Activated CD8-positive, alpha-beta T cell treated with anti-CD3 and anti-CD28 coated beads for 36 hours (primary cell): ENCODE measurements around the gene RRP15. TPM values are rescaled to one million over a fixed set of nuclear protein-coding genes. Genes with fewer than 3 reads are reported as not detected.

ENCODE experiments used
- ATAC-seq: fragments of 200-7000 bp; cut with Tn5 transposase; one replicate; pipeline ENCODE4 v1.10.0; 2021; ENCODE audit warnings: mild to moderate bottlenecking, moderate library complexity
- CTCF ChIA-PET: fragments of 350-600 bp; sonication (Branson Sonifier 250); formaldehyde crosslinking; loops from one replicate; lab custom pipeline; 2021; ENCODE audit warnings: antibody characterized with exemption; lab: Charles Lee
- POLR2A ChIA-PET: fragments of 350-600 bp; sonication (Branson Sonifier 250); formaldehyde crosslinking; loops from one replicate; lab custom pipeline; 2021; ENCODE audit warnings: antibody characterized with exemption; lab: Charles Lee
- DNase-seq: peaks from one replicate; pipeline ENCODE4 v3.0.0-alpha.2; 2020
- H3K27ac Mint-ChIP-seq: one replicate; pipeline ENCODE4 v1.8.0; 2021; ENCODE audit warnings: mild to moderate bottlenecking, mixed read lengths
- H3K27me3 Mint-ChIP-seq: one replicate; pipeline ENCODE4 v1.8.0; 2021; ENCODE audit warnings: mixed read lengths
- H3K36me3 Mint-ChIP-seq: one replicate; pipeline ENCODE4 v1.8.0; 2021; ENCODE audit warnings: low read depth, mixed read lengths
- H3K4me1 Mint-ChIP-seq: one replicate; pipeline ENCODE4 v1.8.0; 2021; ENCODE audit warnings: low read depth, mixed read lengths
- H3K4me3 Mint-ChIP-seq: one replicate; pipeline ENCODE4 v1.8.0; 2021; ENCODE audit warnings: mild to moderate bottlenecking, moderate library complexity, mixed read lengths
- H3K9me3 Mint-ChIP-seq: one replicate; pipeline ENCODE4 v1.8.0; 2021; ENCODE audit warnings: mixed read lengths
- intact Hi-C: fragments of 100-400 bp; cut with micrococcal nuclease; formaldehyde crosslinking; loops from one replicate; pipeline ENCODE4 v1.10.0; 2022
- total RNA-seq, 2 experiments: library from RNA; stranded (reverse); gene quantifications; one replicate each; pipeline ENCODE4 v1.2.3, GENCODE V29; 2021
- TF ChIP-seq, protein P1 (sequence below): fragments of 200-600 bp; IDR thresholded peaks from one replicate; pipeline ENCODE4 v1.8.0; 2022; ENCODE audit warnings: antibody characterized with exemption, mild to moderate bottlenecking

Gene RRP15
- total RNA-seq, 2 experiments from 2014 or later, result 20.9 to 24.3 TPM

GRCh38 chr1:218351391-218352074 lies 66.4 kb downstream of the RRP15 start:
- no peaks in the 10 kb centered on the region for H3K36me3 Mint-ChIP-seq
- DNase-seq (peak; percentile 49), ATAC-seq (peak; percentile 96)
- TF ChIP-seq, protein P1, sequence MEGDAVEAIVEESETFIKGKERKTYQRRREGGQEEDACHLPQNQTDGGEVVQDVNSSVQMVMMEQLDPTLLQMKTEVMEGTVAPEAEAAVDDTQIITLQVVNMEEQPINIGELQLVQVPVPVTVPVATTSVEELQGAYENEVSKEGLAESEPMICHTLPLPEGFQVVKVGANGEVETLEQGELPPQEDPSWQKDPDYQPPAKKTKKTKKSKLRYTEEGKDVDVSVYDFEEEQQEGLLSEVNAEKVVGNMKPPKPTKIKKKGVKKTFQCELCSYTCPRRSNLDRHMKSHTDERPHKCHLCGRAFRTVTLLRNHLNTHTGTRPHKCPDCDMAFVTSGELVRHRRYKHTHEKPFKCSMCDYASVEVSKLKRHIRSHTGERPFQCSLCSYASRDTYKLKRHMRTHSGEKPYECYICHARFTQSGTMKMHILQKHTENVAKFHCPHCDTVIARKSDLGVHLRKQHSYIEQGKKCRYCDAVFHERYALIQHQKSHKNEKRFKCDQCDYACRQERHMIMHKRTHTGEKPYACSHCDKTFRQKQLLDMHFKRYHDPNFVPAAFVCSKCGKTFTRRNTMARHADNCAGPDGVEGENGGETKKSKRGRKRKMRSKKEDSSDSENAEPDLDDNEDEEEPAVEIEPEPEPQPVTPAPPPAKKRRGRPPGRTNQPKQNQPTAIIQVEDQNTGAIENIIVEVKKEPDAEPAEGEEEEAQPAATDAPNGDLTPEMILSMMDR, result peak; percentile 64
- intact Hi-C loops, result loop anchor here (1.0 kb wide), 1 partner anchor 26 kb away; no protein-coding TSS in a partner anchor
- peaks cover 29% of the 10 kb centered on the region for H3K4me1 Mint-ChIP-seq
- H3K27me3 Mint-ChIP-seq, result peaks cover 30% of the 10 kb centered on the region
- H3K4me3 Mint-ChIP-seq, result peak overlapping the region; percentile 65
- no peak overlapping the region for H3K27ac Mint-ChIP-seq
- H3K9me3 Mint-ChIP-seq, result no peaks in the 10 kb centered on the region
- ChIA-PET POLR2A (no interaction called here), CTCF (interaction anchor here (1.0 kb wide), 1 partner anchor 12 kb away, joined by 3 read pairs; no protein-coding TSS in a partner anchor)

DNA sequence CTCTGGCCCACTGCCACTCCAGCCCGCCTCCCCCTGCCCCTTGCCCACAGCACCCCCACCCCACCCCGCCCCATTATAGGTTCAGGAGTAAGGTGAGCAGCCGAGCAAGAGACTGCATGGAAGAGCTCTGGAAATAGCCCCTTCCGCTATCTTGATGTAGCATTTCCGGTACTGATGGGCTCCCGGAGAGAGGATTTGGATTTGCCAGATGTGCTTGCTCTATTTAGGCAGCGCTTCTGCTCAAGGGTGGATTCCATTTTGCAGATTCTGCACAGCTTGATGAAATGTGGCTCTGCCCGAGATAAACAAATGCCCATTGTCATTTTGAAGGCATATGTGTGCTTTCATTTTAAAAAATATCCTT lies 67.0 kb downstream of the RRP15 start:
- TF ChIP-seq, protein P1, result no peak
- no peak for DNase-seq
- Mint-ChIP-seq H3K4me3 (no peak overlapping the region), H3K4me1 (peaks cover 24% of the 10 kb centered on the region), H3K27me3 (peaks cover 24% of the 10 kb centered on the region), H3K27ac (no peak overlapping the region), H3K9me3 (no peaks in the 10 kb centered on the region), H3K36me3 (no peaks in the 10 kb centered on the region)
- no peak for ATAC-seq
- intact Hi-C loops, result no loop called here
- POLR2A ChIA-PET, result no interaction called here
- CTCF ChIA-PET, result interaction anchor here (1.0 kb wide), 1 partner anchor 12 kb away, joined by 3 read pairs; no protein-coding TSS in a partner anchor

- no peak overlapping the region for H3K4me3 Mint-ChIP-seq
- H3K27ac Mint-ChIP-seq, result no peak overlapping the region
- H3K27me3 Mint-ChIP-seq, result peaks cover 14% of the 10 kb centered on the region
- H3K36me3 Mint-ChIP-seq, result no peaks in the 10 kb centered on the region
- ATAC-seq, result no peak
- ChIA-PET POLR2A (interaction anchor here (1.0 to 1.1 kb wide), 2 partner anchors 13 to 19 kb away, joined by 3 to 4 read pairs; no protein-coding TSS in a partner anchor), CTCF (interaction anchor here (0.9 to 1.6 kb wide), 2 partner anchors 12 to 14 kb away, joined by 3 to 5 read pairs; no protein-coding TSS in a partner anchor)
- intact Hi-C loops, result no loop called here
- DNase-seq, result no peak
- H3K4me1 Mint-ChIP-seq, result peaks cover 20% of the 10 kb centered on the region
- TF ChIP-seq, protein P1, result no peak
- H3K9me3 Mint-ChIP-seq, result no peaks in the 10 kb centered on the region
Observed at GRCh38 chr1:218353656-218354055, 68.6 kb downstream of the RRP15 start.

GRCh38 chr1:218355278-218355677 lies 70.2 kb downstream of the RRP15 start:
- H3K27me3 Mint-ChIP-seq, result peaks cover 6% of the 10 kb centered on the region
- H3K27ac Mint-ChIP-seq, result no peak overlapping the region
- peaks cover 18% of the 10 kb centered on the region for H3K4me1 Mint-ChIP-seq
- ATAC-seq, result no peak
- no peak overlapping the region for H3K4me3 Mint-ChIP-seq
- DNase-seq, result no peak
- ChIA-PET CTCF (no interaction called here), POLR2A (interaction anchor here (0.8 kb wide), 1 partner anchor 9 kb away, joined by 3 read pairs; no protein-coding TSS in a partner anchor)
- TF ChIP-seq, protein P1, result no peak
- H3K36me3 Mint-ChIP-seq, result no peaks in the 10 kb centered on the region
- intact Hi-C loops, result no loop called here
- no peaks in the 10 kb centered on the region for H3K9me3 Mint-ChIP-seq

- no peak overlapping the region for H3K4me3 Mint-ChIP-seq
- TF ChIP-seq, protein P1, result no peak
- no peaks in the 10 kb centered on the region for H3K9me3 Mint-ChIP-seq
- no peak overlapping the region for H3K27ac Mint-ChIP-seq
- no peak for ATAC-seq
- ChIA-PET POLR2A (no interaction called here), CTCF (no interaction called here)
- intact Hi-C loops, result no loop called here
- no peaks in the 10 kb centered on the region for H3K36me3 Mint-ChIP-seq
- no peak for DNase-seq
- H3K27me3 Mint-ChIP-seq, result peaks cover 3% of the 10 kb centered on the region
- peaks cover 3% of the 10 kb centered on the region for H3K4me1 Mint-ChIP-seq
Observed at GRCh38 chr1:218357211-218357892, 72.3 kb downstream of the RRP15 start.
